Ovary (tissue), 9 donors: ENCODE measurements around the gene STAT5A. TPM values are rescaled to one million over a fixed set of nuclear protein-coding genes. Genes with fewer than 3 reads are reported as not detected.
"Not testable (repeated sequence)": the region's sequence is repeated elsewhere in the genome, so short reads cannot be mapped to it uniquely, and the experiment has no call there.

Source experiments
- DNase-seq, 5 donors: peaks; one replicate each; pipeline ENCODE4 v3.0.0-alpha.2; 2019 to 2020
- H3K27ac ChIP-seq, 2 donors: fragments of 200-600 bp; one replicate each; pipeline versions ENCODE4 v1.5.1 to v1.8.0; 2019 to 2022
- H3K27me3 ChIP-seq: fragments of 200-600 bp; one replicate; pipeline ENCODE4 v1.8.0; 2022
- H3K36me3 ChIP-seq: fragments of 200-600 bp; sonication (generic); one replicate; pipeline ENCODE4 v1.5.1; 2019
- H3K4me1 ChIP-seq: one replicate; pipeline ENCODE4 v1.8.1; 2013; ENCODE audit warnings: mild to moderate bottlenecking, moderate library complexity; ENCODE audit not compliant: insufficient read depth
- H3K4me3 ChIP-seq: fragments of 200-600 bp; sonication (generic); one replicate; pipeline ENCODE4 v1.5.1; 2017
- H3K9me3 ChIP-seq, 2 donors: fragments of 200-600 bp in 1 of 2; sonication (generic) in 1 of 2; one replicate each; pipeline versions ENCODE4 v1.5.1 to v1.8.1; 2013 to 2019; ENCODE audit warnings: mild to moderate bottlenecking in 1 of 2, moderate library complexity in 1 of 2
- CTCF ChIP-seq, 3 donors: fragments of 450-650 bp in 2 of 3; fragments of 200-600 bp in 1 of 3; IDR thresholded peaks; one replicate each; pipeline versions ENCODE4 v1.5.1 to v1.8.0; 2016 to 2022; ENCODE audit warnings: antibody characterized with exemption in 3 of 3, mild to moderate bottlenecking in 1 of 3
- EP300 ChIP-seq: sonication (generic); formaldehyde crosslinking; IDR thresholded peaks from one replicate; pipeline ENCODE4 v1.6.1; 2017; ENCODE audit warnings: antibody characterized with exemption
- POLR2A ChIP-seq: fragments of 450-650 bp; IDR thresholded peaks from one replicate; pipeline ENCODE4 v1.6.1; 2017; ENCODE audit warnings: antibody characterized with exemption, mild to moderate bottlenecking, moderate library complexity
- WGBS, 3 donors: extraction: QIAGEN DNeasy Blood & Tissue Kit in 1 of 3; methylation state at CpG; one replicate each; pipeline versions ENCODE4 v1.1.5 to v1.1.7; 2013 to 2017; 5-methylcytosine and 5-hydroxymethylcytosine counted together
- intact Hi-C, 4 donors: fragments of 100-400 bp; cut with DNase I; formaldehyde crosslinking; loops; one replicate each; pipeline versions ENCODE4 v1.11.0 to v1.15.1; 2022 to 2023
- polyA plus RNA-seq, 2 donors: library from polyadenylated mRNA; stranded (reverse); fragments of 200-250 nt in 1 of 2; fragments of 350-450 nt in 1 of 2; fragmentation: Illumina TruSeq in 1 of 2; extraction: RNeasy Lipid Tissue Mini Kit (QIAGEN cat#74804) in 1 of 2; gene quantifications; one replicate each; pipeline ENCODE4 v1.2.3, GENCODE V29; 2013 to 2014
- total RNA-seq, 7 donors: library from RNA; depleted of rRNA in 2 of 7; stranded (reverse); fragments of >200 nt in 2 of 7; fragmentation: NEBNext Ultra II Directional in 3 of 7; extraction: Animal tissue kit (Norgen Biotek cat#: 25700) in 3 of 7; gene quantifications; one replicate each; pipeline versions ENCODE4 v1.1.0 to v1.2.4, GENCODE V29; 2016 to 2023
- donor health status: DM: no; HTN: no; CAD: no; lungs with moderate emphysema.
- donor health status: DM: no; HTN: no; CAD: no.
- donor health status: Bipolar disorder and iron deficiency.
- donor health status: DM: yes; HTN: yes; CAD: no.
- donor health status: DM: no; HTN: no; CAD: no.
- donor health status: DM: yes; HTN: yes; CAD: no.

Gene STAT5A
- total and polyA plus RNA-seq, 9 donors = 19.5 to 82.8 (median 51.4) TPM

GRCh38 chr17:42243493-42243982, 44.8 kb upstream of the STAT5A start:
- no peak overlapping the region for H3K27ac ChIP-seq
- H3K36me3 ChIP-seq = no peaks in the 10 kb centered on the region
- H3K9me3 ChIP-seq = no peaks in the 10 kb centered on the region
- H3K4me3 ChIP-seq = no peak overlapping the region
- DNase-seq = no peak
- peaks cover 9% of the 10 kb centered on the region for H3K4me1 ChIP-seq
- intact Hi-C loops = no loop called here
- H3K27me3 ChIP-seq = no peaks in the 10 kb centered on the region
- TF ChIP-seq CTCF (IDR thresholded peaks at IDR 0.05) (no peak), EP300 (no peak), POLR2A (no peak)
- WGBS, 3 donors = 54 to 65% (median 58%) methylated on average over 5 of the region's 5 CpGs

GRCh38 chr17:42244116-42244515, 44.2 kb upstream of the STAT5A start:
- DNase-seq, intact Hi-C loops, H3K4me3 ChIP-seq, H3K27me3 ChIP-seq, H3K36me3 ChIP-seq, H3K27ac ChIP-seq, H3K9me3 ChIP-seq: not testable (repeated sequence)
- peaks cover 10% of the 10 kb centered on the region for H3K4me1 ChIP-seq
- 97 to 98% (median 98%) methylated on average over 3 of the region's 3 CpGs for WGBS, 3 donors

GRCh38 chr17:42245183-42245582, 43.1 kb upstream of the STAT5A start:
- H3K27ac ChIP-seq, H3K9me3 ChIP-seq, intact Hi-C loops, DNase-seq, H3K27me3 ChIP-seq, H3K4me3 ChIP-seq, H3K36me3 ChIP-seq: not testable (repeated sequence)
- 92 to 96% (median 92%) methylated on average over 11 of the region's 11 CpGs for WGBS, 3 donors
- H3K4me1 ChIP-seq = peaks cover 11% of the 10 kb centered on the region

GRCh38 chr17:42246515-42246914, 41.8 kb upstream of the STAT5A start:
- WGBS, 3 donors = 8 to 35% (median 13%) methylated on average over 7 of the region's 7 CpGs
- Histone ChIP-seq H3K4me3 (no peak overlapping the region), H3K4me1 (peaks cover 11% of the 10 kb centered on the region), H3K27me3 (no peaks in the 10 kb centered on the region), H3K27ac (peak overlapping the region; percentile 46 to 98), H3K36me3 (no peaks in the 10 kb centered on the region), H3K9me3 (no peaks in the 10 kb centered on the region)
- intact Hi-C loops = no loop called here
- TF ChIP-seq EP300 (no peak), POLR2A (no peak), CTCF (IDR thresholded peaks at IDR 0.05) (no peak)
- DNase-seq = peak; percentile 56 to 77 (median 68)

- no peak for TF ChIP-seq EP300
- no peak for TF ChIP-seq POLR2A
- no peak for TF ChIP-seq CTCF (IDR thresholded peaks at IDR 0.05)
- 88 to 90% (median 90%) methylated on average over 5 of the region's 5 CpGs for WGBS, 3 donors
- peak in 1 of 5 donors; percentile 61 for DNase-seq
- H3K4me1 ChIP-seq = peaks cover 8% of the 10 kb centered on the region
- H3K9me3 ChIP-seq = no peaks in the 10 kb centered on the region
- intact Hi-C loops = no loop called here
- H3K27ac ChIP-seq = peak overlapping the region; percentile 9 to 98
- H3K27me3 ChIP-seq = no peaks in the 10 kb centered on the region
- no peak overlapping the region for H3K4me3 ChIP-seq
- H3K36me3 ChIP-seq = no peaks in the 10 kb centered on the region
These were observed 40.6 kb upstream of the STAT5A start for GRCh38 chr17:42247734-42248133.
